ENCODE results near the gene KRTAP5-9. TPM values are rescaled to one million over a fixed set of nuclear protein-coding genes. Genes with fewer than 3 reads are reported as not detected.

The KRTAP5-9 gene
- total and polyA plus RNA-seq, 2 of the 8 experiments (the other 6 are each of a cell fraction or from before 2014, with no cell fraction given): 0.11 TPM; not detected in 1

DNA sequence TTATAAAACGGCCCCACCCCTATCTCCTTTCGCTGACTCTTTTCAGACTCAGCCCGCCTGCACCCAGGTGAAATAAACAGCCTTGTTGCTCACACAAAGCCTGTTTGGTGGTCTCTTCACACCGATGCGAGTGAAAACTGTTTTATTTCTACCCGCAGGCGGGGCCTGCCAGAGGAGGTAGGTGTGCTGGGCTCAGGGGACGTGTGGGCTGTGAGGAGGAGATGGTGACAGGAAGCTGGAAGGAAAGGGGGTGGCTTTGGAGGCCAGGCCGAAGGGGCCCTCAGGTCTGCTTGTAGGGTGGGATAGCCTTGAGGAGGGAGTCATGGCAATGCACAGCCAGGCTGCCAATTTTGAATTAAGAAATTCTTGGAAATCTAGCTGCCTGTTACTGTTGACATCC lies 42.4 kb upstream of the KRTAP5-9 start (continued):
- TF ChIP-seq RXRA (IDR thresholded peaks at IDR 0.05; ENCODE audit: insufficient read depth, low read depth, low read length) (no peak), GTF2F1 (IDR thresholded peaks at IDR 0.05; ENCODE audit: borderline replicate concordance, low read depth, low read length) (no peak), EZH2 (IDR thresholded peaks at IDR 0.05; ENCODE audit: low read depth, low read length, severe bottlenecking) (no peak), SP4 (IDR thresholded peaks at IDR 0.05; ENCODE audit: low read length) (no peak)
- TF ChIP-seq, protein P1, sequence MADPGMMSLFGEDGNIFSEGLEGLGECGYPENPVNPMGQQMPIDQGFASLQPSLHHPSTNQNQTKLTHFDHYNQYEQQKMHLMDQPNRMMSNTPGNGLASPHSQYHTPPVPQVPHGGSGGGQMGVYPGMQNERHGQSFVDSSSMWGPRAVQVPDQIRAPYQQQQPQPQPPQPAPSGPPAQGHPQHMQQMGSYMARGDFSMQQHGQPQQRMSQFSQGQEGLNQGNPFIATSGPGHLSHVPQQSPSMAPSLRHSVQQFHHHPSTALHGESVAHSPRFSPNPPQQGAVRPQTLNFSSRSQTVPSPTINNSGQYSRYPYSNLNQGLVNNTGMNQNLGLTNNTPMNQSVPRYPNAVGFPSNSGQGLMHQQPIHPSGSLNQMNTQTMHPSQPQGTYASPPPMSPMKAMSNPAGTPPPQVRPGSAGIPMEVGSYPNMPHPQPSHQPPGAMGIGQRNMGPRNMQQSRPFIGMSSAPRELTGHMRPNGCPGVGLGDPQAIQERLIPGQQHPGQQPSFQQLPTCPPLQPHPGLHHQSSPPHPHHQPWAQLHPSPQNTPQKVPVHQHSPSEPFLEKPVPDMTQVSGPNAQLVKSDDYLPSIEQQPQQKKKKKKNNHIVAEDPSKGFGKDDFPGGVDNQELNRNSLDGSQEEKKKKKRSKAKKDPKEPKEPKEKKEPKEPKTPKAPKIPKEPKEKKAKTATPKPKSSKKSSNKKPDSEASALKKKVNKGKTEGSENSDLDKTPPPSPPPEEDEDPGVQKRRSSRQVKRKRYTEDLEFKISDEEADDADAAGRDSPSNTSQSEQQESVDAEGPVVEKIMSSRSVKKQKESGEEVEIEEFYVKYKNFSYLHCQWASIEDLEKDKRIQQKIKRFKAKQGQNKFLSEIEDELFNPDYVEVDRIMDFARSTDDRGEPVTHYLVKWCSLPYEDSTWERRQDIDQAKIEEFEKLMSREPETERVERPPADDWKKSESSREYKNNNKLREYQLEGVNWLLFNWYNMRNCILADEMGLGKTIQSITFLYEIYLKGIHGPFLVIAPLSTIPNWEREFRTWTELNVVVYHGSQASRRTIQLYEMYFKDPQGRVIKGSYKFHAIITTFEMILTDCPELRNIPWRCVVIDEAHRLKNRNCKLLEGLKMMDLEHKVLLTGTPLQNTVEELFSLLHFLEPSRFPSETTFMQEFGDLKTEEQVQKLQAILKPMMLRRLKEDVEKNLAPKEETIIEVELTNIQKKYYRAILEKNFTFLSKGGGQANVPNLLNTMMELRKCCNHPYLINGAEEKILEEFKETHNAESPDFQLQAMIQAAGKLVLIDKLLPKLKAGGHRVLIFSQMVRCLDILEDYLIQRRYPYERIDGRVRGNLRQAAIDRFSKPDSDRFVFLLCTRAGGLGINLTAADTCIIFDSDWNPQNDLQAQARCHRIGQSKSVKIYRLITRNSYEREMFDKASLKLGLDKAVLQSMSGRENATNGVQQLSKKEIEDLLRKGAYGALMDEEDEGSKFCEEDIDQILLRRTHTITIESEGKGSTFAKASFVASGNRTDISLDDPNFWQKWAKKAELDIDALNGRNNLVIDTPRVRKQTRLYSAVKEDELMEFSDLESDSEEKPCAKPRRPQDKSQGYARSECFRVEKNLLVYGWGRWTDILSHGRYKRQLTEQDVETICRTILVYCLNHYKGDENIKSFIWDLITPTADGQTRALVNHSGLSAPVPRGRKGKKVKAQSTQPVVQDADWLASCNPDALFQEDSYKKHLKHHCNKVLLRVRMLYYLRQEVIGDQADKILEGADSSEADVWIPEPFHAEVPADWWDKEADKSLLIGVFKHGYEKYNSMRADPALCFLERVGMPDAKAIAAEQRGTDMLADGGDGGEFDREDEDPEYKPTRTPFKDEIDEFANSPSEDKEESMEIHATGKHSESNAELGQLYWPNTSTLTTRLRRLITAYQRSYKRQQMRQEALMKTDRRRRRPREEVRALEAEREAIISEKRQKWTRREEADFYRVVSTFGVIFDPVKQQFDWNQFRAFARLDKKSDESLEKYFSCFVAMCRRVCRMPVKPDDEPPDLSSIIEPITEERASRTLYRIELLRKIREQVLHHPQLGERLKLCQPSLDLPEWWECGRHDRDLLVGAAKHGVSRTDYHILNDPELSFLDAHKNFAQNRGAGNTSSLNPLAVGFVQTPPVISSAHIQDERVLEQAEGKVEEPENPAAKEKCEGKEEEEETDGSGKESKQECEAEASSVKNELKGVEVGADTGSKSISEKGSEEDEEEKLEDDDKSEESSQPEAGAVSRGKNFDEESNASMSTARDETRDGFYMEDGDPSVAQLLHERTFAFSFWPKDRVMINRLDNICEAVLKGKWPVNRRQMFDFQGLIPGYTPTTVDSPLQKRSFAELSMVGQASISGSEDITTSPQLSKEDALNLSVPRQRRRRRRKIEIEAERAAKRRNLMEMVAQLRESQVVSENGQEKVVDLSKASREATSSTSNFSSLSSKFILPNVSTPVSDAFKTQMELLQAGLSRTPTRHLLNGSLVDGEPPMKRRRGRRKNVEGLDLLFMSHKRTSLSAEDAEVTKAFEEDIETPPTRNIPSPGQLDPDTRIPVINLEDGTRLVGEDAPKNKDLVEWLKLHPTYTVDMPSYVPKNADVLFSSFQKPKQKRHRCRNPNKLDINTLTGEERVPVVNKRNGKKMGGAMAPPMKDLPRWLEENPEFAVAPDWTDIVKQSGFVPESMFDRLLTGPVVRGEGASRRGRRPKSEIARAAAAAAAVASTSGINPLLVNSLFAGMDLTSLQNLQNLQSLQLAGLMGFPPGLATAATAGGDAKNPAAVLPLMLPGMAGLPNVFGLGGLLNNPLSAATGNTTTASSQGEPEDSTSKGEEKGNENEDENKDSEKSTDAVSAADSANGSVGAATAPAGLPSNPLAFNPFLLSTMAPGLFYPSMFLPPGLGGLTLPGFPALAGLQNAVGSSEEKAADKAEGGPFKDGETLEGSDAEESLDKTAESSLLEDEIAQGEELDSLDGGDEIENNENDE (IDR thresholded peaks at IDR 0.05; ENCODE audit: insufficient replicate concordance, low read length): no peak

Measured in H1 (cell line).